Limb (tissue), 2 donors: Measurements from ENCODE around the gene CTNND1.

Experiments
- DNase-seq, 2 donors: peaks; one replicate each; pipeline ENCODE4 v3.0.0-alpha.2; 2016; ENCODE audit errors: extremely low spot score in 2 of 2

CTNND1 gene

GRCh38 chr11:57762235-57762861 is 746 bp downstream of the CTNND1 start:
- peak in 1 of 2 donors; percentile 51 for DNase-seq

GRCh38 chr11:57763568-57763967 is 2.0 kb downstream of the CTNND1 start:
- DNase-seq: peak in 1 of 2 donors; percentile 34

GRCh38 chr11:57764021-57764420 is 2.4 kb downstream of the CTNND1 start:
- no peak for DNase-seq

- DNase-seq: no peak
Measured at GRCh38 chr11:57764566-57764965, 3.0 kb downstream of the CTNND1 start.

- DNase-seq: no peak
Measured at GRCh38 chr11:57764972-57765371, 3.4 kb downstream of the CTNND1 start.

GRCh38 chr11:57770793-57771192 is 9.2 kb downstream of the CTNND1 start:
- DNase-seq: no peak

GRCh38 chr11:57771365-57771764 is 9.8 kb downstream of the CTNND1 start:
- no peak for DNase-seq

GRCh38 chr11:57772562-57772961 is 11.0 kb downstream of the CTNND1 start:
- DNase-seq: no peak

- DNase-seq: no peak
Measured at GRCh38 chr11:57773026-57773598, 11.5 kb downstream of the CTNND1 start.

GRCh38 chr11:57775491-57775890 is 13.9 kb downstream of the CTNND1 start:
- DNase-seq: no peak

- peak in 1 of 2 donors; percentile 49 for DNase-seq
Measured at GRCh38 chr11:57776031-57776521, 14.5 kb downstream of the CTNND1 start.

GRCh38 chr11:57776577-57777210 is 15.1 kb downstream of the CTNND1 start:
- no peak for DNase-seq

GRCh38 chr11:57777969-57778317 is 16.3 kb downstream of the CTNND1 start:
- DNase-seq: no peak

- DNase-seq: peak; percentile 91 to 95
Measured at GRCh38 chr11:57778318-57779037, 16.9 kb downstream of the CTNND1 start.

- no peak for DNase-seq
Measured at GRCh38 chr11:57779276-57779675, 17.7 kb downstream of the CTNND1 start.

- no peak for DNase-seq
Measured at GRCh38 chr11:57781529-57781943, 19.9 kb downstream of the CTNND1 start.

GRCh38 chr11:57785072-57785471 is 23.5 kb downstream of the CTNND1 start:
- no peak for DNase-seq

GRCh38 chr11:57786436-57786835 is 24.8 kb downstream of the CTNND1 start:
- DNase-seq: no peak

- no peak for DNase-seq
Measured at GRCh38 chr11:57787006-57787604, 25.5 kb downstream of the CTNND1 start.

GRCh38 chr11:57787920-57788702 is 26.5 kb downstream of the CTNND1 start:
- no peak for DNase-seq

GRCh38 chr11:57788703-57789088 is 27.1 kb downstream of the CTNND1 start:
- DNase-seq: no peak
